ENCODE measurements around the gene FBXL15. TPM values are rescaled to one million over a fixed set of nuclear protein-coding genes. Genes with fewer than 3 reads are reported as not detected.
A peak's percentile ranks its signal among the peaks of the same experiment; 100 is the strongest.

Gene FBXL15
- total and polyA plus RNA-seq, 9 of the 15 experiments (the other 6 are each of a cell fraction or from before 2014, with no cell fraction given) = 0.08 to 25.9 (median 3.5) TPM

DNA sequence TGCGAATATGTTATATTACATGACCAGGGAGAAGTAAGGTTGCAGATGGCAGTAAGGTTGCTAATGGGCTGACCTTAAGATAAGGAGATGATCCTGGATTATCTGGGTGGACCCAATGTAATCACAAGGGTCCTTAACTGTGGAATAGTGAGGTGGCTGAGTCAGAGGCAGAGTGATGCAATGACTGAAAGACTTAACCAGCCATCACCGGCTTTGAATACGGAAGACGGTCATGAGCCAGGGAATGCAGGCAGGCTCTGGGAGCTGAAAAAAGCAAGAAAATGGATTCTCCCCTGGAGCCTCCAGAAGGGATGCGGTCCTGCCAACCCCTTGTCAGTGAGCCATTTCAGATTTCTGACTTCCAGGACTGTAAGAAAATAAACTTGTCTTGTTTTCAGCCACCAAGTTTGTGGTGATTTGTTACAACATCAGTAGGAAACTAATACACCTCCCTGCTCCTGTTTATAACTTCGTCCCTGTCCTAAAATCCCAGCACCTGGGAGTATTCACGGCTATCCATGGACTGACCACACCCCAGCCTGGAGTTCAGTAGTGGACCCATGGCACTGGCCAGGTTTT lies 35.3 kb downstream of the FBXL15 start (continued):
- TF ChIP-seq ELF2 (CRISPR knock-in tag; IDR thresholded peaks at IDR 0.05) (no peak), LCOR (CRISPR knock-in tag; IDR thresholded peaks at IDR 0.05) (0 out of 2 replicates have a peak, but pooled peaks have one; percentile 57), CTBP1 (IDR thresholded peaks at IDR 0.05; ENCODE audit: borderline replicate concordance) (peak; percentile 88), HMGN3 (IDR thresholded peaks at IDR 0.05; ENCODE audit: borderline replicate concordance, extremely low read depth, insufficient read length, low read depth, low read length) (no peak), ZNF668 (CRISPR knock-in tag; IDR thresholded peaks at IDR 0.05) (0 out of 2 replicates have a peak, but pooled peaks have one; percentile 16), MED1 (CRISPR knock-in tag; IDR thresholded peaks at IDR 0.05; ENCODE audit: borderline replicate concordance) (no peak), NRF1 (conservative IDR thresholded peaks at IDR 0.05 in 1 of 2, IDR thresholded peaks at IDR 0.05 in 1 of 2) (0 out of 4 replicates have a peak, but pooled peaks of 1 of the 2 experiments have one; percentile 15), HDAC1 (IDR thresholded peaks at IDR 0.05) (peak in 1 of 2 experiments; percentile 70; a peak in 2 of 4 replicates), BRF1 (IDR thresholded peaks at IDR 0.05; ENCODE audit: borderline replicate concordance, extremely low read depth, insufficient read length) (no peak), ZNF197 (CRISPR knock-in tag; IDR thresholded peaks at IDR 0.05; ENCODE audit: low read depth) (peak; percentile 85; the same call in 1 of the 2 replicates), ZFX (CRISPR knock-in tag; IDR thresholded peaks at IDR 0.05) (no peak), SP1 (CRISPR knock-in tag; IDR thresholded peaks at IDR 0.05) (no peak), ZNF76 (CRISPR knock-in tag; IDR thresholded peaks at IDR 0.05; ENCODE audit: borderline replicate concordance) (no peak), FOXJ2 (tag; IDR thresholded peaks at IDR 0.05) (peak; percentile 67; the same call in 1 of the 2 replicates), ARID1B (IDR thresholded peaks at IDR 0.05) (peak; percentile 90), ELF1 (tag; IDR thresholded peaks at IDR 0.05) (peak; percentile 82), TCFL5 (CRISPR knock-in tag; conservative IDR thresholded peaks at IDR 0.05) (no peak), SOX6 (IDR thresholded peaks at IDR 0.05) (peak; percentile 72; the same call in 1 of the 2 replicates), NFE2 (IDR thresholded peaks at IDR 0.05; ENCODE audit: low read depth) (peak; percentile 54), SMARCB1 (IDR thresholded peaks at IDR 0.05; ENCODE audit: insufficient read length, low read depth) (no peak), NCOA6 (IDR thresholded peaks at IDR 0.05) (no peak), FUS (optimal IDR thresholded peaks at IDR 0.05; ENCODE audit: low read depth, low read length) (no peak), ZNF644 (tag; IDR thresholded peaks at IDR 0.05; ENCODE audit: low read depth) (peak; percentile 79)
- TF ChIP-seq, protein P1, sequence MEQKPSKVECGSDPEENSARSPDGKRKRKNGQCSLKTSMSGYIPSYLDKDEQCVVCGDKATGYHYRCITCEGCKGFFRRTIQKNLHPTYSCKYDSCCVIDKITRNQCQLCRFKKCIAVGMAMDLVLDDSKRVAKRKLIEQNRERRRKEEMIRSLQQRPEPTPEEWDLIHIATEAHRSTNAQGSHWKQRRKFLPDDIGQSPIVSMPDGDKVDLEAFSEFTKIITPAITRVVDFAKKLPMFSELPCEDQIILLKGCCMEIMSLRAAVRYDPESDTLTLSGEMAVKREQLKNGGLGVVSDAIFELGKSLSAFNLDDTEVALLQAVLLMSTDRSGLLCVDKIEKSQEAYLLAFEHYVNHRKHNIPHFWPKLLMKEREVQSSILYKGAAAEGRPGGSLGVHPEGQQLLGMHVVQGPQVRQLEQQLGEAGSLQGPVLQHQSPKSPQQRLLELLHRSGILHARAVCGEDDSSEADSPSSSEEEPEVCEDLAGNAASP (IDR thresholded peaks at IDR 0.05) = no peak
- TF ChIP-seq, protein P2, sequence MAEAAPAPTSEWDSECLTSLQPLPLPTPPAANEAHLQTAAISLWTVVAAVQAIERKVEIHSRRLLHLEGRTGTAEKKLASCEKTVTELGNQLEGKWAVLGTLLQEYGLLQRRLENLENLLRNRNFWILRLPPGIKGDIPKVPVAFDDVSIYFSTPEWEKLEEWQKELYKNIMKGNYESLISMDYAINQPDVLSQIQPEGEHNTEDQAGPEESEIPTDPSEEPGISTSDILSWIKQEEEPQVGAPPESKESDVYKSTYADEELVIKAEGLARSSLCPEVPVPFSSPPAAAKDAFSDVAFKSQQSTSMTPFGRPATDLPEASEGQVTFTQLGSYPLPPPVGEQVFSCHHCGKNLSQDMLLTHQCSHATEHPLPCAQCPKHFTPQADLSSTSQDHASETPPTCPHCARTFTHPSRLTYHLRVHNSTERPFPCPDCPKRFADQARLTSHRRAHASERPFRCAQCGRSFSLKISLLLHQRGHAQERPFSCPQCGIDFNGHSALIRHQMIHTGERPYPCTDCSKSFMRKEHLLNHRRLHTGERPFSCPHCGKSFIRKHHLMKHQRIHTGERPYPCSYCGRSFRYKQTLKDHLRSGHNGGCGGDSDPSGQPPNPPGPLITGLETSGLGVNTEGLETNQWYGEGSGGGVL (CRISPR knock-in tag; IDR thresholded peaks at IDR 0.05) = no peak
- TF ChIP-seq, protein P3, sequence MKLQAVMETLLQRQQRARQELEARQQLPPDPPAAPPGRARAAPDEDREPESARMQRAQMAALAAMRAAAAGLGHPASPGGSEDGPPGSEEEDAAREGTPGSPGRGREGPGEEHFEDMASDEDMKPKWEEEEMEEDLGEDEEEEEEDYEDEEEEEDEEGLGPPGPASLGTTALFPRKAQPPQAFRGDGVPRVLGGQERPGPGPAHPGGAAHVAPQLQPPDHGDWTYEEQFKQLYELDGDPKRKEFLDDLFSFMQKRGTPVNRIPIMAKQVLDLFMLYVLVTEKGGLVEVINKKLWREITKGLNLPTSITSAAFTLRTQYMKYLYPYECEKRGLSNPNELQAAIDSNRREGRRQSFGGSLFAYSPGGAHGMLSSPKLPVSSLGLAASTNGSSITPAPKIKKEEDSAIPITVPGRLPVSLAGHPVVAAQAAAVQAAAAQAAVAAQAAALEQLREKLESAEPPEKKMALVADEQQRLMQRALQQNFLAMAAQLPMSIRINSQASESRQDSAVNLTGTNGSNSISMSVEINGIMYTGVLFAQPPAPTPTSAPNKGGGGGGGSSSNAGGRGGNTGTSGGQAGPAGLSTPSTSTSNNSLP (IDR thresholded peaks at IDR 0.05; ENCODE audit: borderline replicate concordance, low read depth, low read length) = peak; percentile 88; the same call in 1 of the 2 replicates
